ENCODE measurements around the gene RPP38. TPM values are rescaled to one million over a fixed set of nuclear protein-coding genes. Genes with fewer than 3 reads are reported as not detected.

The RPP38 gene
- total and polyA plus RNA-seq, 2 of the 13 experiments (the other 11 are each of a cell fraction or from before 2014, with no cell fraction given): 11.7 to 16.4 TPM

GRCh38 chr10:15144788-15145187 lies 47.6 kb downstream of the RPP38 start (continued):
- TF ChIP-seq ZNF318 (CRISPR knock-in tag; IDR thresholded peaks at IDR 0.05): no peak

GRCh38 chr10:15146366-15146765 lies 49.2 kb downstream of the RPP38 start:
- Histone ChIP-seq H3K4me3 (replicated peaks in 1 of 3; ENCODE audit: insufficient read depth in 1 of 3, low read depth in 2 of 3, low read length in 3 of 3) (no peak overlapping the region), H3K36me3 (replicated peaks in 1 of 2; ENCODE audit: control insufficient read depth in 1 of 2, insufficient read depth in 2 of 2, low read length in 2 of 2) (no peaks in the 10 kb centered on the region; a peak in 2 of 5 replicates), H3K27me3 (ENCODE audit: control insufficient read depth in 1 of 2, insufficient read depth in 2 of 2, low read length in 2 of 2) (no peaks in the 10 kb centered on the region), H3K27ac (ENCODE audit: extremely low read length, insufficient read depth, low read length) (no peak overlapping the region), H3K79me2 (ENCODE audit: insufficient read depth, low read length) (peaks cover 71% of the 10 kb centered on the region), H3K9ac (ENCODE audit: insufficient read depth, low read depth, low read length) (no peak overlapping the region), H3K4me1 (ENCODE audit: insufficient read depth, low read length) (peaks cover 32% of the 10 kb centered on the region), H4K20me1 (ENCODE audit: insufficient read depth, low read length) (no peaks in the 10 kb centered on the region), H3K9me3 (ENCODE audit: low read length) (no peaks in the 10 kb centered on the region), H2AFZ (ENCODE audit: low read length) (no peak overlapping the region), H3K4me2 (ENCODE audit: low read depth, low read length) (no peak overlapping the region)
- no TSS peak for BruUV-seq (replicated peaks)
- FAIRE-seq: no peak
- no peak for TF ChIP-seq ZNF512 (CRISPR knock-in tag; IDR thresholded peaks at IDR 0.05)
- no peak for TF ChIP-seq SMAD9 (CRISPR knock-in tag; IDR thresholded peaks at IDR 0.05)
- TF ChIP-seq ATF6 (CRISPR knock-in tag; conservative IDR thresholded peaks at IDR 0.05): no peak
- TF ChIP-seq, protein P1, sequence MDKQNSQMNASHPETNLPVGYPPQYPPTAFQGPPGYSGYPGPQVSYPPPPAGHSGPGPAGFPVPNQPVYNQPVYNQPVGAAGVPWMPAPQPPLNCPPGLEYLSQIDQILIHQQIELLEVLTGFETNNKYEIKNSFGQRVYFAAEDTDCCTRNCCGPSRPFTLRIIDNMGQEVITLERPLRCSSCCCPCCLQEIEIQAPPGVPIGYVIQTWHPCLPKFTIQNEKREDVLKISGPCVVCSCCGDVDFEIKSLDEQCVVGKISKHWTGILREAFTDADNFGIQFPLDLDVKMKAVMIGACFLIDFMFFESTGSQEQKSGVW (CRISPR knock-in tag; IDR thresholded peaks at IDR 0.05; ENCODE audit: borderline replicate concordance): no peak
- TF ChIP-seq ZNF124 (CRISPR knock-in tag; IDR thresholded peaks at IDR 0.05): no peak
- no peak for TF ChIP-seq SUZ12 (IDR thresholded peaks at IDR 0.05; ENCODE audit: low read depth, low read length)
- no peak for TF ChIP-seq ZKSCAN5 (CRISPR knock-in tag; IDR thresholded peaks at IDR 0.05)
- no peak for TF ChIP-seq ZNF274 (CRISPR knock-in tag; IDR thresholded peaks at IDR 0.05)
- intact Hi-C loops (cut with micrococcal nuclease; ENCODE audit: unreplicated experiment): no loop called here
- ChIA-PET CTCF (ENCODE audit: low intra/inter-chr PET ratio, low total read pairs) (no interaction called here), POLR2A (no interaction called here)
- 96% methylated on average over 7 of the region's 7 CpGs for WGBS (ENCODE audit: low lambda C conversion rate)
- DNase-seq (ENCODE audit: low spot score): no peak
- in situ Hi-C loops (cut with HindIII; ENCODE audit: extremely low pct_ligation_motif_present, low pct_unique_long_range_greater_than_20kb): no loop called here
- ATAC-seq: no peak; the same call in 2 of the 3 replicates
